DND-41 (cell line): ENCODE results near the gene WDR38.

Experiments used
- ATAC-seq: fragments of 200-7000 bp; cut with Tn5 transposase; 3 replicates; pipeline ENCODE4 v1.9.1; 2021; ENCODE audit warnings: low read depth; ENCODE audit not compliant: insufficient read depth
- DNase-seq: peaks from one replicate; pipeline ENCODE4 v3.0.0-alpha.2; 2020
- H2AFZ ChIP-seq: 2 replicates; pipeline ENCODE4 v1.6.0; 2012; ENCODE audit warnings: low read depth, low read length
- H3K27ac ChIP-seq: 2 replicates; pipeline ENCODE4 v1.5.1; 2012; ENCODE audit warnings: low read length, inconsistent platforms
- H3K27me3 ChIP-seq: fragments of 200-600 bp; sonication (generic); 2 replicates; pipeline ENCODE4 v1.6.0; 2012; ENCODE audit warnings: low read length, mild to moderate bottlenecking, inconsistent platforms; ENCODE audit not compliant: insufficient read depth, poor library complexity
- H3K36me3 ChIP-seq: 2 replicates; pipeline ENCODE4 v1.5.1; 2012; ENCODE audit warnings: low read length, inconsistent platforms; ENCODE audit not compliant: insufficient read depth
- H3K4me1 ChIP-seq: 2 replicates; pipeline ENCODE4 v1.5.1; 2012; ENCODE audit warnings: mild to moderate bottlenecking, low read length; ENCODE audit not compliant: insufficient read depth
- H3K4me2 ChIP-seq: 2 replicates; pipeline ENCODE4 v1.6.0; 2012; ENCODE audit warnings: mild to moderate bottlenecking, moderate library complexity, low read length, inconsistent platforms; ENCODE audit not compliant: insufficient read depth
- H3K4me3 ChIP-seq, 2 experiments: fragments of 200-600 bp in 1 of 2; shearing (Covaris generic) in 1 of 2; 2 replicates each; pipeline ENCODE4 v1.5.1; 2012 to 2016; ENCODE audit warnings: inconsistent platforms in 2 of 2, low read length in 2 of 2, mild to moderate bottlenecking in 2 of 2, low read depth in 1 of 2, moderate library complexity in 1 of 2
- H3K79me2 ChIP-seq: 2 replicates; pipeline ENCODE4 v1.6.0; 2012; ENCODE audit warnings: low read length, inconsistent platforms; ENCODE audit not compliant: insufficient read depth
- H3K9ac ChIP-seq: 2 replicates; pipeline ENCODE4 v1.6.0; 2012; ENCODE audit warnings: low read depth, mild to moderate bottlenecking, inconsistent platforms, low read length, moderate library complexity
- H3K9me3 ChIP-seq: 2 replicates; pipeline ENCODE4 v1.5.1; 2012; ENCODE audit warnings: low read length, moderate library complexity, mild to moderate bottlenecking, inconsistent platforms; ENCODE audit not compliant: insufficient read depth, severe bottlenecking
- H4K20me1 ChIP-seq: 2 replicates; pipeline ENCODE4 v1.6.0; 2012; ENCODE audit warnings: low read length; ENCODE audit not compliant: insufficient read depth
- CTCF ChIP-seq: IDR thresholded peaks from 2 replicates; pipeline ENCODE4 v1.5.1; 2012; ENCODE audit warnings: borderline replicate concordance, low read length, moderate library complexity, mild to moderate bottlenecking; ENCODE audit not compliant: poor library complexity, severe bottlenecking; ENCODE audit errors: extremely low read depth
- EZH2 ChIP-seq: IDR thresholded peaks from 3 replicates; pipeline ENCODE4 v1.6.1; 2012; ENCODE audit warnings: borderline replicate concordance, low read depth, mild to moderate bottlenecking, moderate library complexity, low read length, inconsistent platforms; ENCODE audit not compliant: severe bottlenecking

The WDR38 gene

GRCh38 chr9:124873664-124874063, 20.4 kb downstream of the WDR38 start:
- Histone ChIP-seq H2AFZ (no peak overlapping the region), H3K27me3 (no peaks in the 10 kb centered on the region), H3K9me3 (no peaks in the 10 kb centered on the region), H3K4me1 (peaks cover 23% of the 10 kb centered on the region), H3K9ac (no peak overlapping the region), H3K4me2 (peak overlapping the region; percentile 16; the same call in 1 of the 2 replicates), H3K4me3 (no peak overlapping the region), H3K79me2 (peaks cover 72% of the 10 kb centered on the region), H4K20me1 (peaks cover 83% of the 10 kb centered on the region), H3K36me3 (peaks cover 87% of the 10 kb centered on the region), H3K27ac (no peak overlapping the region)
- DNase-seq (no peak), ATAC-seq (no peak)
- TF ChIP-seq EZH2 = no peak
- no peak for TF ChIP-seq CTCF

GRCh38 chr9:124875501-124875900, 22.2 kb downstream of the WDR38 start:
- no peak for ATAC-seq
- no peak overlapping the region for H3K9ac ChIP-seq
- no peak overlapping the region for H3K4me2 ChIP-seq
- no peak overlapping the region for H3K4me3 ChIP-seq
- H3K4me1 ChIP-seq = peaks cover 20% of the 10 kb centered on the region
- TF ChIP-seq CTCF = no peak
- TF ChIP-seq EZH2 = no peak
- H3K9me3 ChIP-seq = no peaks in the 10 kb centered on the region
- H3K27ac ChIP-seq = no peak overlapping the region
- H3K79me2 ChIP-seq = peaks cover 55% of the 10 kb centered on the region
- no peak overlapping the region for H2AFZ ChIP-seq
- no peaks in the 10 kb centered on the region for H3K27me3 ChIP-seq
- H4K20me1 ChIP-seq = peaks cover 73% of the 10 kb centered on the region
- H3K36me3 ChIP-seq = peaks cover 89% of the 10 kb centered on the region
- no peak for DNase-seq

GRCh38 chr9:124877021-124877782, 23.9 kb downstream of the WDR38 start:
- no peak overlapping the region for H3K4me3 ChIP-seq
- H3K36me3 ChIP-seq = peaks cover 83% of the 10 kb centered on the region
- DNase-seq (no peak), ATAC-seq (no peak)
- H3K79me2 ChIP-seq = peaks cover 38% of the 10 kb centered on the region
- TF ChIP-seq EZH2 = no peak
- no peak for TF ChIP-seq CTCF
- no peak overlapping the region for H2AFZ ChIP-seq
- H3K27me3 ChIP-seq = no peaks in the 10 kb centered on the region
- no peak overlapping the region for H3K4me2 ChIP-seq
- H3K9ac ChIP-seq = no peak overlapping the region
- no peak overlapping the region for H3K27ac ChIP-seq
- H4K20me1 ChIP-seq = peaks cover 56% of the 10 kb centered on the region
- no peaks in the 10 kb centered on the region for H3K9me3 ChIP-seq
- peaks cover 3% of the 10 kb centered on the region; the same call in 1 of the 2 replicates for H3K4me1 ChIP-seq
